ENCODE measurements around the gene TMEM163.
A peak's percentile ranks its signal among the peaks of the same experiment; 100 is the strongest.
"Not testable (repeated sequence)": the region's sequence is repeated elsewhere in the genome, so short reads cannot be mapped to it uniquely, and the experiment has no call there.

Gene TMEM163

GRCh38 chr2:134660626-134661402 is 58.0 kb downstream of the TMEM163 start:
- DNase-seq = no peak

DNA sequence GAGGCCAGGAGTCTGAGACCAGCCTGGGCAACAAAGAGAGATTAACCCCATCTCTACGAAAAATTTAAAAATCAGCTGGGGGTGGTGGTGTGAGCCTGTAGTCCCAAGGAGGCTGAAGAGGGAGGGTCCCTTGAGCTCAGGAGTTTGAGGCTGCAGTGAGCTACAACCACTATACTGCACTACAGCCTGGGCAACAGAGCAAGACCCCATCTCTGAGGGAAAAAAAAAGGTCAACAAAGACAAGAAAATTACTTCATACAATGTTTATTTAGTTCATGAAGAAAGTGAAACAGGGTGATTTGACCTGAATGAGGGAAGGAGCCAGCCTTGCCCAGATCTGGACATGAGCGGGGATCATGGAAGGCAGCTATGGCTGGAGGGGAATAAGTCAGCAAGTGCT is 59.1 kb downstream of the TMEM163 start:
- DNase-seq = no peak

DNA sequence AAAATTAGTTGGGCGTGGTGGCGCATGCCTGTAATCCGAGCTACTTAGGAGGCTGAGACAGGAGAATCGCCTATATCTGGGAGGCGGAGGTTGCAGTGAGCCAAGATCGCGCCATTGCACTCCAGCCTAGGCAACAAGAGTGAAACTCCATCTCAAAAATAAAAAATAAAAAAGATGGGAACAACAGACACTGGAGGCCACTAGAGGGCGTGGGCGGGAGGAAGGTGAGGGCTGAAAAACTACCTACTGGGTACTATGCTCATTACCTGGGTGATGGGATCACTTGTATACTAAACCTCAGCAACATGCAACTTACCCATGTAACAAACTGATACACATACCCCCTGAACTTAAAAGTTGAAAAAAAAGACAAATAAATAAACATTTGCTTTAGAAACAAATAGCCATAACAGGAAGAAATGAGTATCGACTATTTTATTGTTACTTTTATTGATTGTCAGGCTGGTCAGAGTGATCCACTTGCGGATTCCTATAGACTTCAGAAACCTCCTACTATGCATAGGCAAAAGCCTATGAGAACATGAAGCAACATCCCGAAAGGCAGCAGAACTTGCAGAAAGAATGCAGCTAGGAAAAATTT is 61.0 kb downstream of the TMEM163 start:
- peak; percentile 33 for DNase-seq

DNA sequence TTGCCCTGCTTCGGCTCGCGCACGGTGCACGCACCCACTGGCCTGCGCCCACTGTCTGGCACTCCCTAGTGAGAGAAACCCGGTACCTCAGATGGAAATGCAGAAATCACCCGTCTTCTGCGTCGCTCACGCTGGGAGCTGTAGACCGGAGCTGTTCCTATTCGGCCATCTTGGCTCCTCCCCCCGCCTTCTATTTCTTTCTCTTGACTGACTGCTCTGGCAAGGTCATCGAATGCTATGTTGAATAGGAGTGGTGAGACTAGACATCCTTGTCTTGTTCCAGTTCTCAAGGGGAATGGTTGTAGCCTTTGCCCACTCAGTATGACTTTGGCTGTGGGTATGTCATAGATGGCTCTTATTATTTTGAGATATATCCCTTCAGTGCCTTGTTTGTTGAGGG is 62.4 kb downstream of the TMEM163 start:
- DNase-seq = not testable (repeated sequence)

DNA sequence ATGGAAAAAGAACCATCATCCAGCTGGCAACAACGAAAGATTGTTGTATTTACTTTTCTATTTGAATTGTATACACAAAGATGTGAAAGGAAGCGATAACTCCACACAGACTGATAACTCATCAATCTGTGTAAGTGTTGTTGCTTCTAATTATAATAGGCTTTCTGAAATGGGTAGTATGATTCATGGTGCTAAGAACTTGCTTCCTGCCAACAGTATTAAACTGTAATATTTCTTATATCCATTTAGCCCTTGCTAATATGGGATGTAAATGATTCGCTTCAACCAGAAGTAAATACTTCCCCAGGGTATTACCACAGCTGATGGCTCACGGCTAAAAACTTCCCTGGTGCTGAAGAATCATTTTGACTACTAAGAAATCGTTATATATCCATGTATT is 70.2 kb downstream of the TMEM163 start:
- DNase-seq = no peak

GRCh38 chr2:134647607-134648256 is 71.1 kb downstream of the TMEM163 start:
- no peak for DNase-seq

DNA sequence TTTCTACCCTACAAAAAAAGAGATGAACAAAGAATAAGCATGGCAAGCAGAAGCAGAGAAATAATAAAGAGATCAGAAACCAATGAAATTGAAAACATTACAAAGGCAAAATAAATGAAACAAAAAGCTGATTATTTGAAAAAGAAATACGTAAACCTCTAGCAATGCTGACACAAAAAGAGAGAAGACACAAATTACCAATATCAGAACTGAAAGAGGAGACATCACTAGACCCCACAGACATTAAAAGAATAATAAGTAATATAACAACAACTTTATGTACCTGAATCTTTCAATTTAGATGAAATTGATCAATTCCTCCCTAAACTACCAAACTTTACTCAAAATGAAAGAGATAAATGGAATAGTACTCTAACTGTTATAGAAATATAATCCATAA is 75.9 kb downstream of the TMEM163 start:
- no peak for DNase-seq

DNA sequence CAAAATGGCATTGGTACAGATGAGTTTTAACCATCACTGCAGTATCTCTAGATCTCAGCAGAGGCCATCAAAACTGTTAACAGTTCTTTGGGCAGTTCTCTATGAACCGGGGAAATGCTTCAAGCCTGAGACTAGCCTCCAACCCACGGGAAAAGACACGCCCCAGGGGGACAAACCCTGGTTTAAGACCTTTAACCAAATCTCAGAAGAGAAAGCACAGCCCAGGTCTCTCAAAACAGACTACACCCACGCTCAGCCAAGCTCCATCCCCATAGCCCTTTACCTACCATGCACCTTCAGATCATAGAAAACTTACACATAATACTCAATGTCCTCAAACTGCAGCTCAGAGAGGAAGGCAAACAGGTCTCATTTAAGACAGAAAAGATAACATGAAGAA is 78.3 kb downstream of the TMEM163 start:
- no peak for DNase-seq

DNA sequence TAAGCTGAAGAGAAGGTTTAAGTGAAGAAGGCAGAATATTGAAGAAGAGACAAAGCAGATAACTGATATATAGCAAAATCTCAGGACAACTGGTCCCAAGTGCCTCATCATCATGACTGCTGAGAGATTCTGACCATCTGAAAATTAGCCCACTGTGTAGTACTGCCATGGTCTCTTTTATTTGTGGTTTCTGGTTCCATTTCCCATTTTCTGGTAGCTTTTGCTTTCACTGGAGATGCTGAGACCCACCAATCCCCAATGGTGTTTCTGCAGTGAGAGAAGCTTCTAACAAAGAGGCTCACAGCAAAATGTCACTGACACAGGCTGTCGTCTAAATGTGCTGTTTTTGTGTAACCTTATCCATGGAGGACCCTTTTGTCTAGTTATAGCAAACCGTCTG is 79.5 kb downstream of the TMEM163 start:
- no peak for DNase-seq

DNA sequence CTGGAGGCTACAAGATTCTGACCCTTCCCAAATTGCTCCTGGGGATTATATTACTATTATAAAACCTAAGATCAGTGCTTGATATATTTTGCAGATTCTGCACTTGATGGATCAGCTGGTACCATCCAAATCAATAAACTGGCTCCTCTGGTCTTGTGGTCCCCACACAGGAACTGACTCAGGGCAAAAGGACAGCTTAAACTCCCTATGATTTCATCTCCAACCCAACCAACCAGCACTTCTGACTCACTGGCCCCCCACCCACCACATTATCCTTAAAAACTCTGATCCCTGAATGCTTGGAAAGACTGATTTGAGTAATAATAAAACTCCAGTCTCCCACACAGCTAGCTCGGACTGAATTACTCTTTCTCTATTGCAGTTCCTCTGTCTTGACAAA is 82.1 kb downstream of the TMEM163 start:
- DNase-seq = no peak

- no peak for DNase-seq
Observed at GRCh38 chr2:134634054-134634753, 84.6 kb downstream of the TMEM163 start.

DNA sequence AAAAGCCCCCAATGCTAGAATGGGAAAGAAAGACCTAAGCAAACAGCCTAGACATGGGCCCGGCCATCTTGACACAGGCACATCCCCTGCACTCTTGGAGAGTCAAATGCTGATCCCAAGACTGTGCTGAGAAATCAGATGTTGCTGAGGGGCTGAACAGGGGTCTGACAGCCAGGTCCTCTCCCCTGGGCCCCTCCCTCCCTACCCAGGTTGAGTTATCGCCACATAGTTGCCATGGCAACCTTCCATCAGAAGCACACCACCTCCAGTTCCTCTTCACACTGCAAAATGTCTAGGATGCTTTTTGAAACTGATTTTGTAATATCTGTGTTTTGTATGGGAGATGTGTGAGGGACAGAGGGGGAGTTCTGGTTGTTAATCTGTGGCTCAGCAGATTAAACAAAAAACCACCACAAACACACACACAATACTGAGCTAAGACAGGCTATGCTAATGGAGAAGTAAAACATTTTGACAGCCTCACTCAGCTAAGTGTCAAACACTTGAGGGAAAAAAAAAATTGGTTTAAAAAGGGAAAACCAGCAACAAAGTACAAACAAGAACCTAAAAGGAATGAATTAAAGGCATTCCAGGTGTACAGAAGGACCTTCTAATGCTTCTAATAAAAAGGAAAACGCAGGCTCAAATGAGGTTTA is 88.2 kb downstream of the TMEM163 start:
- no peak for DNase-seq

GRCh38 chr2:134628453-134628852 is 90.3 kb downstream of the TMEM163 start:
- DNase-seq = no peak

DNA sequence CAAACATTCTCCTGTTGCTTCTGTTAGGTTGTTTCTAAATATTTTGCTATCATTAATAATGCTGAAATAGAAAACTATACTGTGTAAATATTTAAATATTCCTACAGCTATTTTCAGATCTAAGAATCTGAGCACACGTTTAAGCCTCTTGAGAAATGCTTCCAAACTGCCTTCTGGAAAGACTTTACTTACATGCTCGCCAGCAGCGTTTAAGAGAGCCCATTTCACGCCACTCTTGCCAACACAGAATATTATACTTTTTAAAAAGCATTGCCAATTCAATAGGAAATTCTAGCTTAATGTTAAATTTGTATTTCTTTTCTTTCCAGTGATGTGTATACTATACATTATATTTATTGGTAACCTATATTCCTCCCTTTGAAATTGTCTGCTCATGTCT is 92.0 kb downstream of the TMEM163 start:
- no peak for DNase-seq

- DNase-seq = no peak
Observed at GRCh38 chr2:134625311-134625710, 93.5 kb downstream of the TMEM163 start.

DNA sequence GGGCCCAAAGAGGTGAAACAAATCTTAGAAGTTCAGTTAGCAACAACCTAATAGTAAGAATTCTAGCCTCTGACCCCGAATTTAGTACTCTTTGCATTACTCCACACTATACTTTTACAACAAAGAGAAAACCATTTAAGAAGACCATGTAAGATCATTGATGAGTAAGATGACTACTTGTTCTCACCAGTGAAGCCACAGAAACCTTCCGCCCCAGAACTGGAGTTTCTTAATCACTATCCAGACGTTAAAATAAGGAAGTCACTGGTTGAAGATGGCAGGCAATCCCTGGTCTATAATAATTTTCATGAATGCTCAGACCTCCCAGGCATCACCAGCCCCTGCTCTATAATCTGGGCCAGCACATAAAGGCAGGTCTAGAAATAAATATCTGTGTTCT is 95.0 kb downstream of the TMEM163 start:
- DNase-seq = peak; percentile 62

- no peak for DNase-seq
Observed at GRCh38 chr2:134623046-134623445, 95.8 kb downstream of the TMEM163 start.

DNA sequence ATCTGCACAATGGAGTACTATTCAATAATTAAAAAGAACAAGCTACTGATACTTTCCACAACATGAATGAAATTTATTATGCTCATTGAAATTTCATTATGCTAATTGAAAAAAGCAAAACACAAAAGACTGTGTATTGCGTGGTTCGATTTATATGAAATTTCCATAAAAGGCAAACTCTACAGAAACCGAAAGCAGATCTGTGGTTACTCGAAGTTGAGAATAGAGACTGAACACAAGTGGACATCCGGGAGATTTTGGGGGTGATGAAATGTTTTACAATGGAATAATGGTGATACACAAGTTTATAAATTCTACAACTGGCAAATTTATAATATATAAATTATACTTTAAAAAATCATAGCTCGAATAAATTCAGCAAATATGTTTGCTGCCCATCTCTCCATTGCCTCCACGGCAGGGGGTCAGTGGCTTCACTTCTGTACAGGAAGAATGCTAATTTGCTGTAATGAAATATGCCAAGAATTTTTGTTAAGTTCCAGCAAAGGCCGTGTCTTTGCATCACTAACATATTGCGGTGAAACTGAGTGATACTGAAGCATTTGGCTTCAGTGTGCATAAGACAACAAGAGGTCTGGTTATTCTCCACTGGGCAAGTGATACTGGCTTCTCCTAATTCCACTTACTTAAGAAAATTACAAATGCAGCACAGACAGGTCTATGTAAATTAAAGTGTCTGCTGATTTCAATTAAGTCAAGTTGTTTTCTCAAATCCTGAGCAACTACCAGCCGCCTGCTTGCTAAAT is 96.7 kb downstream of the TMEM163 start:
- no peak for DNase-seq

- no peak for DNase-seq
Observed at GRCh38 chr2:134619250-134619649, 99.5 kb downstream of the TMEM163 start.

DNA sequence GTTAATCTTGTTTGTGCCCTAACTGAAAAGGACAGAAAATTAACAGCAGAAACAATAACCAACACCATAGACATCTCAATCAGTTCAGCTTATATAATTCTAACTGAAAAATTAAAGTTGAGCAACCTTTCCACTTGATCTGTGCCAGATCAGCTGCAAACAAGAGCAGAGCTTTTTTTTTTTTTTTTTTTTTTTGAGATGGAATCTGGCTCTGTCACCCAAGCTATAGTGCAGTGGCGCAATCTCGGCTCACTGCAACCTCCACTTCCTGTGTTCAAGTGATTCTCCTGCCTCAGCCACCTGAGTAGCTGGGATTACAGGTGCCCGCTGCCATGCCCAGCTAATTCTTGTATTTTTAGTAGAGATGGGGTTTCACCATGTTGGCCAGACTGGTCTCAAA is 103.3 kb downstream of the TMEM163 start:
- not testable (repeated sequence) for DNase-seq

GRCh38 chr2:134611316-134611715 is 107.5 kb downstream of the TMEM163 start:
- DNase-seq = no peak

DNA sequence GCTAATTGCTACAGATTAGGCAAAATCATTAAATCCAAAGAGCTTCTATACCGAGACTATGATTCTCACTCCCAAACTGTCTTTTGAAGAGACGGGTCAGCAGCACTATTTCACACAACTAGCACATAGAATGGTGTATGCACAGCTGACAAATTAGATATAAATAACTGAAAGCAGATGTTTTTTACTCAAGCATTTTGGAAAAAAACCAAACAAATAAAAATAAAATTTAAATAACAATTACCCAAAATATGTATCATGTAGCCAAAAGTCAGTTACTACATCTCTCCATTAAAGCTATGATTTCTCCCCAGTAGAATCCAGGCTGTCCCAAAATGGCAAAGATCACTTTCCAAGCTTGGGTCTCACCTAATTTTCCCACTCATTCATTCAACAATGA is 107.9 kb downstream of the TMEM163 start:
- no peak for DNase-seq

All from activated CD4-positive, alpha-beta T cell treated with anti-CD3 and anti-CD28 coated beads for 48 hours (primary cell).